Measurements from ENCODE around the gene HTT. TPM values are rescaled to one million over a fixed set of nuclear protein-coding genes. Genes with fewer than 3 reads are reported as not detected.

Gene HTT
- polyA plus RNA-seq, 1 donor (not counting 4 experiments of a cell fraction or from before 2014, with no cell fraction given) = 16.2 TPM

GRCh38 chr4:3111461-3111860, 37.0 kb downstream of the HTT start:
- Histone ChIP-seq H3K36me3 (ENCODE audit: control insufficient read depth in 2 of 2, extremely low read depth in 1 of 2, insufficient read depth in 2 of 2, low read length in 2 of 2) (peaks cover 28 to 34% of the 10 kb centered on the region in 2 experiments), H4K20me1 (ENCODE audit: control insufficient read depth, extremely low read depth, insufficient read depth, low read length) (peaks cover under 1% of the 10 kb centered on the region), H3K4me2 (ENCODE audit: control insufficient read depth, extremely low read depth, insufficient read depth, low read depth, low read length) (no peak overlapping the region), H3K4me1 (ENCODE audit: control insufficient read depth, extremely low read depth, insufficient read depth, low read length) (peaks cover 23% of the 10 kb centered on the region), H3K9ac (ENCODE audit: control insufficient read depth, extremely low read depth, insufficient read depth, low read length) (no peak overlapping the region), H2AFZ (ENCODE audit: control insufficient read depth, low read length) (no peak overlapping the region), H3K9me1 (ENCODE audit: control insufficient read depth, extremely low read depth, insufficient read depth, low read length) (no peaks in the 10 kb centered on the region), H3K27me3 (ENCODE audit: control insufficient read depth, extremely low read depth, insufficient read depth, low read length) (no peaks in the 10 kb centered on the region), H3K4me3 (ENCODE audit: control insufficient read depth in 2 of 3, extremely low read depth in 1 of 3, insufficient read depth in 2 of 3, low read depth in 1 of 3, low read length in 3 of 3) (no peak overlapping the region), H3K27ac (ENCODE audit: control insufficient read depth, insufficient read depth, low read length) (no peak overlapping the region), H3K9me3 (ENCODE audit: control insufficient read depth, low read depth, low read length) (no peaks in the 10 kb centered on the region), H3K79me2 (ENCODE audit: control insufficient read depth, insufficient read depth, low read length) (no peaks in the 10 kb centered on the region)
- DNase-seq (ENCODE audit: low read depth, low spot score) (no peak), FAIRE-seq (peak; percentile 46)
- dilution Hi-C loops (cut with MboI; ENCODE audit: extremely low pct_ligation_motif_present, low sequenced_read_pairs) = no loop called here
- TF ChIP-seq EZH2 (IDR thresholded peaks at IDR 0.05; ENCODE audit: low read length) = no peak
- no peak for TF ChIP-seq CTCF (optimal IDR thresholded peaks at IDR 0.05 in 1 of 3, IDR thresholded peaks at IDR 0.05 in 1 of 3, conservative IDR thresholded peaks at IDR 0.05 in 1 of 3; ENCODE audit: extremely low read depth in 1 of 3, insufficient read depth in 2 of 3, low read length in 3 of 3)

GRCh38 chr4:3112201-3112600, 37.7 kb downstream of the HTT start:
- Histone ChIP-seq H3K4me2 (ENCODE audit: control insufficient read depth, extremely low read depth, insufficient read depth, low read depth, low read length) (no peak overlapping the region), H3K9me1 (ENCODE audit: control insufficient read depth, extremely low read depth, insufficient read depth, low read length) (no peaks in the 10 kb centered on the region), H2AFZ (ENCODE audit: control insufficient read depth, low read length) (no peak overlapping the region), H3K79me2 (ENCODE audit: control insufficient read depth, insufficient read depth, low read length) (no peaks in the 10 kb centered on the region), H4K20me1 (ENCODE audit: control insufficient read depth, extremely low read depth, insufficient read depth, low read length) (no peaks in the 10 kb centered on the region), H3K27ac (ENCODE audit: control insufficient read depth, insufficient read depth, low read length) (no peak overlapping the region), H3K4me3 (ENCODE audit: control insufficient read depth in 2 of 3, extremely low read depth in 1 of 3, insufficient read depth in 2 of 3, low read depth in 1 of 3, low read length in 3 of 3) (no peak overlapping the region), H3K9me3 (ENCODE audit: control insufficient read depth, low read depth, low read length) (no peaks in the 10 kb centered on the region), H3K36me3 (ENCODE audit: control insufficient read depth in 2 of 2, extremely low read depth in 1 of 2, insufficient read depth in 2 of 2, low read length in 2 of 2) (peaks cover 30 to 32% of the 10 kb centered on the region in 2 experiments), H3K27me3 (ENCODE audit: control insufficient read depth, extremely low read depth, insufficient read depth, low read length) (no peaks in the 10 kb centered on the region), H3K9ac (ENCODE audit: control insufficient read depth, extremely low read depth, insufficient read depth, low read length) (no peak overlapping the region), H3K4me1 (ENCODE audit: control insufficient read depth, extremely low read depth, insufficient read depth, low read length) (peaks cover 18% of the 10 kb centered on the region)
- TF ChIP-seq CTCF (optimal IDR thresholded peaks at IDR 0.05 in 1 of 3, IDR thresholded peaks at IDR 0.05 in 1 of 3, conservative IDR thresholded peaks at IDR 0.05 in 1 of 3; ENCODE audit: extremely low read depth in 1 of 3, insufficient read depth in 2 of 3, low read length in 3 of 3) (no peak), EZH2 (IDR thresholded peaks at IDR 0.05; ENCODE audit: low read length) (no peak)
- no peak for FAIRE-seq
- dilution Hi-C loops (cut with MboI; ENCODE audit: extremely low pct_ligation_motif_present, low sequenced_read_pairs) = no loop called here
- DNase-seq (ENCODE audit: low read depth, low spot score) = no peak
